MG63 (cell line): Measurements from ENCODE around the gene RMRP. TPM values are rescaled to one million over a fixed set of nuclear protein-coding genes. Genes with fewer than 3 reads are reported as not detected.
"Not testable (repeated sequence)": the region's sequence is repeated elsewhere in the genome, so short reads cannot be mapped to it uniquely, and the experiment has no call there.

Source experiments
- DNase-seq: peaks from one replicate; pipeline ENCODE4 v3.0.0-alpha.2; 2020
- H3K27me3 ChIP-seq: fragments of 250-450 bp; sonication (Bioruptor Pico); 2 replicates; pipeline ENCODE4 v1.5.1; 2020; ENCODE audit warnings: mild to moderate bottlenecking, moderate library complexity
- H3K36me3 ChIP-seq: fragments of 250-450 bp; sonication (Bioruptor Pico); 2 replicates; pipeline ENCODE4 v1.5.1; 2020; ENCODE audit warnings: mild to moderate bottlenecking, moderate library complexity
- H3K4me3 ChIP-seq: fragments of 250-450 bp; sonication (Bioruptor Pico); 2 replicates; pipeline ENCODE4 v1.5.1; 2020; ENCODE audit warnings: mild to moderate bottlenecking, moderate library complexity
- H3K9me3 ChIP-seq: fragments of 250-450 bp; sonication (Bioruptor Pico); 2 replicates; pipeline ENCODE4 v1.5.1; 2020; ENCODE audit warnings: mild to moderate bottlenecking, moderate library complexity
- total RNA-seq: library from RNA; depleted of rRNA; stranded (reverse); fragments of >200 nt; shearing (Covaris generic); gene quantifications from 2 replicates; pipeline ENCODE4 v1.2.3, GENCODE V29; 2014; ENCODE audit warnings: low replicate concordance; rRNA removed

Gene RMRP
- total RNA-seq, 1 experiment from 2014 or later = 15,182 TPM

DNA sequence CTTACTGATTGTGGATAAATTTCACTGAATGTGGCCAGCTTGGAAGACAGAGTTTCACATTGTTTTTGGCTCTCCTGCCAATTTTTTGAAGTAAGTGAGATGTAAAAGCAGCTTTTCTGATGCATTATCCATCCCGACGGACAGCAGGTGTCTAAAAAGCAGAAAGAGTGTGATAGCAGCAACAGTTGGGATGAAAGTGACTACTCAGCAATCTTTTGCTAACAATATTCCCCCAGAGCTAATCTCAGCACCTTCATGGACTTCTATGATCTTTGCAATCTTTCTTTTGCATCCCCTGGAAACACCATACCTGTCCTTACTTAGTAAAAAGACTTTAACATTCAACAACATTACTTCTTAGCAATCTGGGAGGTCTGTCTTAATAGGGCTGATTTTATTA is 45.0 kb downstream of the RMRP start:
- DNase-seq = no peak
- Histone ChIP-seq H3K36me3 (peaks cover 29% of the 10 kb centered on the region), H3K4me3 (no peak overlapping the region), H3K9me3 (no peaks in the 10 kb centered on the region), H3K27me3 (no peaks in the 10 kb centered on the region)

DNA sequence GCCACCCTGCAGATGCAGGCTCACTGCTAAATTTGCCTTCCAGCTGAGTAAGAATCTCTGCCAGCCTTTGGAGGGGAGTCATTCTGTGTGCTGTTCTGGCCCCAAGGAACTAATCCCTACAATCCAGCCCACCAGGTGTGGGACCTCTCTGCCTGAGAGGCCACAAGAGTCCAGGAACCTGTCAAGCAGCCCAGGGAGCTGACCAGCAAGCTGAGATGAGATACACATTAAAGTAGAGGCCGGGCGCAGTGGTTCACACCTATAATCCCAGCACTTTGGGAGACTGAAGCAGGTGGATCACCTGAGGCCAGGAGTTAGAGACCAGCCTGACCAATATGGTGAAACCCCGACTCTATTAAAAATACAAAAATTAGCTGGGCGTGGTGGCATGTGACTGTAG is 45.8 kb downstream of the RMRP start:
- H3K4me3 ChIP-seq, DNase-seq, H3K9me3 ChIP-seq, H3K27me3 ChIP-seq: not testable (repeated sequence)
- H3K36me3 ChIP-seq = peaks cover 37% of the 10 kb centered on the region

DNA sequence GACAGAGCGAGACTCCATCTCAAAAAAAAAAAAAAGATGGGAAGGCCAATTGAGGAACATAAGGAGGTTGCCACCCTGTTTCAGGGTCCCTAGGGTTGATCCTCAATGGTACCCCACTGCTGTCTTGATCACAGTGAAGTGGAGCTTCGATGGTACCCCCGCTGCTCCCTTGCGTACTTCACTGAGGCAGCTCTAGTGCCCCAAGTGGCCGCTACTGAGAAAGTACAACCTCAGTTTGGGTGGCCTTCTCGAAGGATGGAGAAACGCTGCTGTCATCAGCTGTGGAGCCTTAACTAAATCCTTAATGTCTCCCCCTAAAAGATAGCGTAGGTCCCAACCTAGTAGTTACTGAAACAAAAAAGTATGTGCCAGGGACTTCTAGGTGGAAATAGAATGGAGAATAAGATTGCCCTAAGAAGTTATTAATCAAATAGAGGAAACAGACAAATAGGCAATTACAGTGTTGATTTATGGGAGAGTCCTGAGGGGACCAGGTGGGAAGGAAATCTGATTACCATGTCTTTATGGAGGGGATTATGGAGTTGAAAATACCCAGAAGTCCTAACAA is 46.5 kb downstream of the RMRP start:
- H3K36me3 ChIP-seq = peaks cover 45% of the 10 kb centered on the region
- no peaks in the 10 kb centered on the region for H3K27me3 ChIP-seq
- peak; percentile 62 for DNase-seq
- H3K4me3 ChIP-seq = no peak overlapping the region
- no peaks in the 10 kb centered on the region for H3K9me3 ChIP-seq

DNA sequence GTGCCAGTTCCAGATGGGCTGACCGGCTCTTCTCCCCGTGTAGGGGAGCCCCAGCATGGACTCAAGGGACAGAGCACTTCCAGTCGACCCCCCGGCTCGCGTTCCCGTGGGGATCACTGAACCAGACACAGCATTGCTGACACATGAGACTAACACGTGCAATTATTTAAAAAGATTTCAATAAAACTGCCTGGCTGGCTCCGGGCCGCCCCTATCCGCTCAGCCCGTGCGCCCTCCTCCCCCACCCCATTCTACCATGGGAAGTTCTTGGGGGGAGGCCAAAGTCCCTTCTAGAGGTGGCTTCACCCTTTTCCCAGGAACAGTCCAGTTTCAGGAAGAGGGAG is 48.0 kb downstream of the RMRP start:
- H3K27me3 ChIP-seq = no peaks in the 10 kb centered on the region
- H3K4me3 ChIP-seq = no peak overlapping the region
- DNase-seq = no peak
- H3K9me3 ChIP-seq = no peaks in the 10 kb centered on the region
- H3K36me3 ChIP-seq = peaks cover 51% of the 10 kb centered on the region

DNA sequence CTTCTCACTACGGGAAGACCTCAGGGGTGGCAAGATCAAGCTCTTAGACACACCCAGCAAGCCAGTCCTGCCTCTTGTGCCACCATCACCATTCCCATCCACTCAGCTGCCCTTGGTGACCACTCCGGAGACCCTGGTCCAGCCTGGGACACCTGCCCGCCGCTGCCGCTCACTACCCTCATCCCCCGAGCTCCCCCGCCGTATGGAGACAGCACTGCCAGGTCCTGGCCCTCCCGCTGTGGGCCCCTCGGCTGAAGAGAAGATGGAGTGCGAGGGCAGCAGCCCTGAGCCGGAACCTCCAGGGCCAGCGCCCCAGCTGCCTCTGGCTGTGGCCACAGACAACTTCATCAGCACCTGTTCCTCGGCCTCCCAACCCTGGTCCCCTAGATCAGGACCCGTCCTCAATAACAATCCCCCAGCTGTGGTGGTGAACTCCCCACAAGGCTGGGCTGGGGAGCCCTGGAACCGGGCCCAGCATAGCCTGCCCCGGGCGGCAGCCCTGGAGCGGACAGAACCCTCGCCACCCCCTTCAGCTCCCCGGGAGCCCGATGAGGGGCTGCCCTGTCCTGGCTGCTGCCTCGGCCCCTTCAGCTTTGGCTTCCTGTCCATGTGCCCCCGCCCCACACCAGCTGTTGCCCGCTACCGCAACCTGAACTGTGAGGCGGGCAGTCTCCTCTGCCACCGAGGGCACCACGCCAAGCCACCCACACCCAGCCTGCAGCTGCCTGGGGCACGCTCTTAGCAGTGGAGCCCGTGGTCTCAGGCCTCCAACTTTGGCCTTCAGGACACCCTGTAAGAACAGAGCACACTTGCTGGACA is 48.6 kb downstream of the RMRP start:
- H3K27me3 ChIP-seq = no peaks in the 10 kb centered on the region
- H3K36me3 ChIP-seq = peaks cover 51% of the 10 kb centered on the region
- no peak overlapping the region for H3K4me3 ChIP-seq
- DNase-seq = no peak
- H3K9me3 ChIP-seq = no peaks in the 10 kb centered on the region

DNA sequence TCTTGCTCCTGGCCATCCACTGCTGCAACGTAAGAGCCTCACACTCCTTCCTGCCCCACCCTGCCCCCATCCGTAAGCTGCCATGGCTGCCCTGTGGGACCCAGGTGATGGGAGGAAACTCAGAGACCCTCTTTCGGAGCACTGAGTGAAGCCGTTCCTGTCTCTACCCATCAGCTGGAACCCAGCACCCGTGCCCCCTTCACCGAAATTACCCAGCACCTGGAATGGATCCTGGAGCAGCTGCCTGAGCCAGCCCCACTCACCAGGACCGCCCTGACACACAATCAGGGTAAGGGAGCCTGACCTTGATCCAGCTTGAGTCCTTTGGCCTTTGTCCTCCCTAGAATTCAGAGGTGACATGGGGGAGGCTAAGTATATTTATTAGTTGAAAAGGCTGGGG is 49.6 kb downstream of the RMRP start:
- no peak for DNase-seq
- Histone ChIP-seq H3K27me3 (no peaks in the 10 kb centered on the region), H3K4me3 (no peak overlapping the region), H3K36me3 (peaks cover 51% of the 10 kb centered on the region), H3K9me3 (no peaks in the 10 kb centered on the region)

Other genes starting within 250 kb of the RMRP start
- gene RUSC2, start 167.9 kb downstream of the RMRP start, total RNA-seq = 27.2 and 40.5 TPM in 2 replicates
- 17.4 and 21.5 TPM in 2 replicates for gene TESK1, start 52.8 kb downstream of the RMRP start, total RNA-seq
- gene CD72, start 39.6 kb downstream of the RMRP start, total RNA-seq = 0.47 and 0.86 TPM in 2 replicates
- 1.4 and 4.0 TPM in 2 replicates for gene SIT1, start 7.1 kb downstream of the RMRP start, total RNA-seq
- 72.4 and 84.4 TPM in 2 replicates for gene CCDC107, start 273 bp upstream of the RMRP start, total RNA-seq
- 15.5 and 35.6 TPM in 2 replicates for gene ARHGEF39, start 7.2 kb upstream of the RMRP start, total RNA-seq
- gene CA9, start 15.9 kb upstream of the RMRP start, total RNA-seq = 0.40 TPM in 1 of 2 replicates, not detected in the other
- gene TPM2, start 31.9 kb upstream of the RMRP start, total RNA-seq = 2,986 and 3,667 TPM in 2 replicates
- gene TLN1, start 74.2 kb upstream of the RMRP start, total RNA-seq = 453 and 652 TPM in 2 replicates
- gene CREB3, start 74.6 kb upstream of the RMRP start, total RNA-seq = 168 and 170 TPM in 2 replicates
- gene GBA2, start 91.2 kb upstream of the RMRP start, total RNA-seq = 32.7 and 58.6 TPM in 2 replicates
- gene RGP1, start 91.3 kb upstream of the RMRP start, total RNA-seq = 25.9 and 33.7 TPM in 2 replicates
- not detected in 2 replicates for gene MSMP, start 96.3 kb upstream of the RMRP start, total RNA-seq
- 32.5 and 42.0 TPM in 2 replicates for gene NPR2, start 133.6 kb upstream of the RMRP start, total RNA-seq
- gene SPAG8, start 154.2 kb upstream of the RMRP start, total RNA-seq = 2.4 TPM in 1 of 2 replicates, not detected in the other
- gene HINT2, start 157.0 kb upstream of the RMRP start, total RNA-seq = 67.7 and 120 TPM in 2 replicates
- gene FAM221B, start 170.7 kb upstream of the RMRP start, total RNA-seq = not detected in 2 replicates
- gene TMEM8B, start 171.2 kb upstream of the RMRP start, total RNA-seq = 2.7 and 3.6 TPM in 2 replicates
- not detected in 2 replicates for gene OR13J1, start 212.4 kb upstream of the RMRP start, total RNA-seq
- 95.0 and 617 TPM in 2 replicates for gene HRCT1, start 248.2 kb upstream of the RMRP start, total RNA-seq